GM18502 (cell line): ENCODE results near the gene JAKMIP1.

ENCODE experiments used
- ATAC-seq: cut with Tn5 transposase; IDR thresholded peaks from one replicate; pipeline ENCODE4 v1.9.1; 2021; ENCODE audit warnings: mild to moderate bottlenecking; ENCODE audit not compliant: unreplicated experiment, poor library complexity

The JAKMIP1 gene

DNA sequence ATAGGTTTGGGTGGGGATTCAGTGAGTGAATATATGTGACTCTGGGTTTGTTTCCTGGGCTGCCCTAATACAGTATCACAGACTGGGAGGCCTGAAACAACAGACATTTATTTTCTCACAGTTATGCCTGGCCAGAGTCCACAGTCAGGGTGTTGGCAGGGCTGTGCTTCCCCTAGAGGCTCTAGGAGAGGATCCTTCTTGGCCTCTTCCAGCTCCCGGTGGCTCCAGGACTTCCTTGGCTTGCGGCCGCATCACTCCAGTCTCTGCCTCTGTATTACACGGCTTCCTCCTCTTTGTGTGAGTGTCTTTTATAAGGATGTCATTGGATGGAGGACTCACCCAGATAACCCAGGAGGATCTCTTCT lies 5.2 kb upstream of the JAKMIP1 start:
- ATAC-seq: no peak

DNA sequence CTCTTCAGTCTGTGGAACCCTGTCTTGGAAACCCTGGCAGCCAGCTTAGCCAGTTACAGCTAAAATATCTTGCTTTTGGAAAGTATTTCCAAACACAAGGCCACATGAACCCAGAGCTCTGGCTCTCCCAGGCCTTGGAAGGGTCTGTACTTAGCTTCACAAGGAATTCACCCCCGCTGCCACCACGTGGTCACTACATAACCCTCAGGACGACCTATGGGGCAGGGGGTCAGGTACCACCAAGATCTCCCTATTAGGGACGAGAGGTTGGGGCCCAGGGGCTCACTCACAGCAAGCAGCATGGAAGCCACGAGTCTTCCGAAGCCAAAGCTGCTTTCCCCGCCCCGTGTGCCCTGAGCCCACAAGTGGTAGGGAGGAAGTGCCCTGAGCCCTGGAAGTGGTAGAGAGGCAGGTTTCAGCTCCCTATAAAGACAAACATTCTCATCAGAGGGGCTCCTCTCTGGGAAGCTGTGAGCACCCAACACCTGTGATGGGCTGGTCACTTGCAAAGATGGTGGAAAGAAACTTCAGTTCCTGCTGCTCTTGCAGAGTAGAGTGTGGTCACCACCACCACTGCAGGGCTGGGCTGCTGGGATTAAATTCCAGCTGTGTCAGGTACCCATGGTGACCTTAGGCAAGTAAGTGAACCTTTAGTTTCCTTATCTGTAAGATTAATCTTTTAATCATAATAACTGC lies 4.7 kb upstream of the JAKMIP1 start:
- ATAC-seq: no peak

DNA sequence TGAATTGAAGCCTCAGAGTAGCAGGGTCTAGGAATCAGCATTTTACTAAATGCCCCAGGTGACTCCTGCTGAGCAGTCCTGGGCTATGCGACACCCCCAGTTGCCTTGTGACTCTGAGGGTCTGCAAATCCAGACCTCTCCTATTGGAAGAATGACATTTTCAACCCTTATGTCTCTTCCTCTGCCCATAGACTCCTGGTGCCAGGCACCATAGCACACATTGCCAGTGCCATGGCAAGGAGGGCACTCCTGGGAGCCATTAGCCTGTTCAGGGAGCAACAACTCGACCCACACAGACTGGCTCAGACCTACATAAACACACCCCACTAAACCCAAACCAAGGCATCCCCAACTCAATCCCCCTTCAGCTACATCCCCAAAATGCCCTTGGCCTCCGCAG lies 3.7 kb upstream of the JAKMIP1 start:
- no peak for ATAC-seq

DNA sequence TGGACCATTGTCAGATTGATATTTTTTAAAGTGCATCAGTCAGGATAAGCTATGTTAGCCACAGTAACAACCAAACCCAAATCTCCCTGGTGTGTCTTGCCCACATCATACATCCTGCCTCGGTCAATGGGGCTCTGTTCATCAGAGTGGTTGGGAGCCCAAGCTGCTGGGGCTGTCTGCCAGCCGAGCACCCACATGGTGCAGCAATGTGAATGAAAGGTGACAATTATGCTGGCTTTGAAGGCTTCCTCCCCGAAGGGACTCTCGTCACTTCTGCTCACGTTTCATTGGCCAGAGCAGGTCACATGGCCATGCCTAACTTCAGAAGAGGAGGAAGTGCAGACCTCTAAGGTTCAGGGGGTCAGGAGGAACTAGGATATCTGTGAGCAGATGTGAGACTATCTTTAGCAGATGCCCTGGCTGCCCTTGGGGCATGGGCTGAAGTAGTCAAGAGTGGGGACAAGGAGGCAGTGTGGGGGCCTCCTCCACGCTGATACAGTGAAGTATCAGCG lies 1.3 kb upstream of the JAKMIP1 start:
- no peak for ATAC-seq

DNA sequence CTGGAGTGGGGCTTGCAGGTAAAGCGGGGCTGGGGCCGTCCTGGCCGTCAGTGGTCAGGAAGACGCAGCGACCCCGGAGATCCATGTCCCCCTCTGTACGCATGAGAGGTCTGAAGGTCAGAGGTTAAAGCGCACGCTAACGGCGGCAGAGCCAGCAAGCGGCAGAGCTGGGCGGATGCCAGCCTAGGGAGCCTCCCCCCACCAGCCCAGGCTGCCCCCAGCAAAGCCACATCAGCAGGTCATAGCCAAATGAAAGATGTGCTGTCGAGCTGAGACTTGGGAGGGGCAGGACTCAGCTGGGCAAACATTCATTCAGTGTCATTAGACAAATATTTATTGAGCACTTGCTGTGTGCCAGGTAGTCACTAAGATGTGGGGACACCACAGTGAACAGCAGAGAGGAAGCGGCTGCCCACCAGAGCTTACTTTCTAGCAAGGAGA lies 593 bp upstream of the JAKMIP1 start:
- no peak for ATAC-seq

DNA sequence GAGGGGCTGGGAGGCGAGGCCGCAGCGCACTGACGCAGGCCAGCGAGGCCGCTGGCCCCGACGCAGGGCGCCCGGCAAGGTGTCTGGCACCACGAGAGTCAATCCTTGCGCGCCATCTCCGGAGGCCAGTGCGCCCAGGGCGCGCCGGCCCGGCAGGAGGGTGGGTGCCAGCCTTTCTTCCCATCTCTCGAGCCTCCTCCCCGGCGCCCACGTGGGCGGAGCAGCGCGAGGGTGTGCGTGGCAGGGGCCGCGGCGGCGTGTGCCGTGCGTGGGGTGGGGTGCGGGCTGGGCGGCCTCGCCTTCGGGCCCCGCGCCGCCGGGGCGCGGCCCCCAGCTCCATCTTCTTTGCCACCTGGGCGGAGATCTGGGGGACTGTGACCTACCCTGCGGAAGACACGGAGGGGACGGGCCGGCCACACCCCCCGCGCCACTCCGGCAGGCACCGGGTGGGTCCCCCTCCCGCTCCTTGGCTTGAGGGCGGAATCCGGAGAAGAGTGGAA lies 877 bp downstream of the JAKMIP1 start:
- ATAC-seq: no peak

DNA sequence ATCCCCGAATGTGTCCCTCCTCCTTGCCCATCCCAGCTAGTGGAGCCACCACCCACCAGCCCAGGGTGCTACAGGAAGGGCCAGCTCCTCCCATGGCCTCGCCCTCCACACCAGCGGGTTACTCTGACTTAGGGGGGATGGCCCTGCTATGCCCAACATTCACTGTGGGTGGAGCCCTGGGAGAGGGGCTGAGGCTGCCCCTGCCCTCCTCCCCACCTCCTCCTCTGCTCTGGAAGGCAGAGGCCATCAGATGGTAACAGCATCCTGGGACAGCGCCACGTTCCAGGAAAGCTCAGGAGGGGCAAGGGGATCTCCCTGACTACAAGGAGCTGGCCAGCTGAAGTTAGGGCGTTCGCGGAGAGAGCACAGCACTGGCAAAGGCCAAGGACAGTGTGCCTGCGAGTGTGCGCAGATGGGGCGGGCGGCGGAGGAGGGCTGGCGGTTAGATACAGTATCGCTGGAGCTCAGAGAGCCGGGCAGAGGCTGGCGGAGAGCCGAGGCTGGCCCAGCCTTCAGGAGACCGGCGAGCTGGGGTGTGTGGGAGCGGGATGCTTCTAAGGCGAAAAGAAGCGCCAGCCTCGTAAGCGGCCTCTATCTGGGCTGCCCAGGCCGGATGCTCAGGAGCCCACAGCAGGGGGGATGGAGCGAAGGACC lies 1.5 kb downstream of the JAKMIP1 start:
- no peak for ATAC-seq

DNA sequence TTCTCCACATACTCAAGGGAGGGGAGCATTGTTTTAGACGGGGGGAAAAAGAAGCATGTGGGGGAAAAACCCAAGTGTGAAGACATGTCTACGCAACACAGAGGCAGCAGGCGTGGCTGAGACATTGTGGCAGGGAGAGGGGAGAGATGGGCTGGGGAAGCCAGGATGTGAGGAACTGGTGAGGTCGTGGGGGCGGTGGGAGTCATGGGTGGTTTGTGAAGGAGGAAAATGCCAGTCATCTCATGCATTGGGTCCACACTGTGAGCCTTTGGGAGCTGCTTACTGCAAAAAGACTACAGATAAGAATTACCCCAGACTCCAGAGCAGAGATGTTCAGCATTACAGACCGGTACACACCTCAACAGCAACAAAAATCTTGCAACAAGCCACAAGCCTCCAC lies 2.1 kb downstream of the JAKMIP1 start:
- ATAC-seq: no peak

DNA sequence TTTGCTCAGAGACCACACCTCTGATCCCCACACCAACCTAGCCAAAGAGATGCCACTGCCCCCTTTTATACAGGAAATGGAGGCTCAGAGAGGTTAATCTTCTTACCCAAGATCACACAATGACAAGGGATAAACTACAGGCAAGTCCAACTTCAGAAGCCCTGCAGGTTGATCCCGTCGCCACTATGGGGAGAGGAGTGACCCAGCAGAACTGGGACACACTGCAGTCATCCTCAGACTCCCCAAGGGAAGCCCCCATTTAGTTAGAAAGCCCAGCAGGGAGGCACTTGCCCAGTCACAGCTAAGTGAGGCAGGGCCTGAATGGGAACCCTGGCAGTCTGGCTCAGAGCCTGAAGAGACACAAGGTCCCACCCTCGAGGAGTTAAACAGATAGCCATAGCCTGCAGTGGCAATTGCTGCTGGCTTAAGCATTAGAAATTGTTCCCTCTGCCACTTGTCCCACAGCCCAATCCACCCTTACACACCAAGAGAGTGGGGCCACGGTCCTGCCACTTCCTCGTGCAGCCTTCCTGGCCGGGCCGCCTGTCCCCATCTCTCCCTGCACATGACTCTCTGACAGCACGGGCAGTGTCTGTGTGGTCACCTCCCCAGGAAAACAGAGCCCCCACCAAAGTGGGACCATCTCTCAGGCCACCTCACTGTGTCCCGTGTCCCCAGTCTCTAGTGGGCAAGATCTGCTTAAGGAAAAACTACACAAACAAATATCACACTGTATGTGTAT lies 2.7 kb downstream of the JAKMIP1 start:
- no peak for ATAC-seq

DNA sequence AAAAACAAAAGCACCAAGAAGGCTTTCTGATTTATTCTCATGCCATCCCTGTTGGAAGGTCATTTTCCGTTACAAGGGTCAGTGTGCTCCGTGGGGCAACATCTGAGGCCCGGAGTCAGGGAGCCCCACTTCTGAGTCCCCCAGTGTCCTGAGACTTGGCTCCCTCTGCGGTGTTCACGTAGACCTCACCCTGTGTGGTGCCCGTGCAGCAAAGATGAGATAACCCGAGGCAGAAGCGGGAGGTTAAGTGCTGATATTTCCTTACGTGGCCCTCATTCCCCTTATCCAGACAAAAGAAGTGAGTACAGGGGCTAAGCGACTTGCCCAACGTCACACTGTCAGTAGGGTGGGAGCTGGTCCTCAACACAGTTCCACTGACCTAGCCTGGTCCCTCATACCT lies 3.5 kb downstream of the JAKMIP1 start:
- ATAC-seq: no peak

DNA sequence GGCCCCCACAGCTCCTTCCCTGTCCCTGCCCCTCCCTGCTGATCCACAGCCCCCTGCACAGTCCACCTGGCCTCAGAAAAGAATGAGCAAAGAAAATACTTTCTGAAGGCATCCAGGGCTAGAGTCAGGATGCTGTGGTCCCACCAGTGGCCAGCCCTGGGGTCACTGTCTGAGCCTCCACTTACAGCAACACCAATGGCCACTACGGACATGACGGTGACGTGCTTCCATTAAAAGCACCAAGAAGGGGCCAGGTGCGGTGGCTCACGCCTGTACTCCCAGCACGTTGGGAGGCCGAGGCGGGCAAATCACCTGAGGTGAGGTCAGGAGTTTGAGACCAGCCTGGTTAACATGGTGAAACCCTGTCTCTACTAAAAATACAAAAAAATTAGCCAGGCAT lies 4.0 kb downstream of the JAKMIP1 start:
- ATAC-seq: no peak

DNA sequence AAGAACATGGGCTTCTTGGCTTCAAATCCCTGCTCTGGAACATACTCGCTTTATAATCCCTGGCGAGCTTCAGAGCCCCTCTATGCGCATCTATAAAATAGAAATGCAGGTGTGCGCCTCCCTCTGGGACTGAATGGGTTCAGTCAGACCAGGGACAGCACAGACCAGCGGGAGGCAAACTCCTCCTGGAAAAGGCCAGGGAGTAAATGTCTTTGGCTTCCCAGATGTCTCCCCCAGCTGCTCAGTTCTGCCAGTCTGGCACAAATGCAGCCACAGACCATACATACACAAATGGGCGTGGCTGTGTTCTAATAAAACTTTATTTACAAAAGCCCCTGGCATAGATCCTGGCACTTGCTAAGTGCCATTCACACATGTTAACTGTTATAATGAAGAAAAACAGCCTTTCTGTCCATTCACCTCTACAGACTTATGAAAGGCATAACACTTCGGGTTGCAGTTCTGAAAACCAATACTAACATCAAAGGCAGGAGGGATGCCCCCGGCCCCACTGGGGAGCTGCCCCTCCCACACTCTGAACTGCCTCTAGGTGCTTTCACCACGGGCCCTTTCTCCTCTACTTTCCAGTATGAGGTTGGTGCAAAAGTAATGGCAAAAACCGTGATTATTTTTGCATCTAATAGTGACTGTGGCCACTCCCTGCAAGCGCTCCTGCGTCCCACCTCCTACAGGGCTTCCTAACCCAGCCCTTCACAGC lies 4.6 kb downstream of the JAKMIP1 start:
- ATAC-seq: no peak

DNA sequence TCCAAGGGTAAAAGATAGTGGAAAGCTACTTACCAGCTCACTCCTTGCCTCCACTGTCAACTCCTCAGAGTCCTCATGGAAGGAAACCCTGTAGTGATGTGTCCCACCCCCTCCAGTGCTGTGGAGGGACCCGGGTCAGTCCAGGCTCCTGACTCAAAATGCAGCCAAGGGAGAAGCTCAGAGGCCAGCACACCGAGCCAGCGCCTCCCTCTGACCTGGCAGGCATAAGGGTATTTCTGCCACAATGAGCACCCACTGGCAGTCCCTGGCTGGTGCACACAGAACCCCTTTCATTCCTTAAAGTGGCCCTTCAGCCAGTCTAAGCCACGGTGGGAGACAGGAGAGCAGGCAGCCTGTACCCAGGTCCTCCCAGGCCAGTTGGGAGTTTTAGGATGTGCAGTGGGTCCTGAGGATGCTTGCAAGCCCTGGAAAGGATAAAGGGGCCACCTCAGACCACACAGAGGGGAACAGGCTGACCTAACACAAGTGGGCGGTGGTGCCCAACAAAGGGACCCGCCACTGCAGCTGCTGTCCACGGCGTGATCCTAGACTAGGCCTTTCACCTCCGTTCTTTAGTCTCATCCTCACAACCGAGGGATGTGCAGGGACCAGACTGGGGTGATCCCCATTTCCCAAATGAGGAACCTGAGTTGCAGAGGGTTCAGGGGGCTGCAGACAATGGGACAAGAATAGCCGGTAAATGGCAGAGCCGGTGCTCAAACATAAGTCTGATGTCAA lies 5.7 kb downstream of the JAKMIP1 start:
- no peak for ATAC-seq

DNA sequence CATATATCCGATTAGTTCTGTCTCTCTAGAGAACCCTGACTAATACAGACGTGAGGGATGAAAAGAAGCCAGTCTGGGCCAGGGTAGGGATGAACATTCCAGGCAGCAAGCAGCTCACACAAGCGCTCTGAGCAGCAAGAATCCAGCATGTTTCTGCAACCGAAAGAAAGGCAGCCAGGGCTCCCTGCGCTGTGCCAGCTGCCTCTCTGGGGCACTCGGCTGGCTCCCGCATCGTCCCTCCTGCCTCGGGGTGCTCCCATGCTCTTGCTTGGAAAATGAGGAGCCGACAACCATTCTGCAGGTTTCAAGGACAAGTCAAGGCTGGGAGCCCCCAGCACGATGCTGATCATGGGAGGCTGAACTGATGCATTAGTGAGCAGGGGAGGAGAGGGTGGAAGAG lies 7.0 kb downstream of the JAKMIP1 start:
- no peak for ATAC-seq

DNA sequence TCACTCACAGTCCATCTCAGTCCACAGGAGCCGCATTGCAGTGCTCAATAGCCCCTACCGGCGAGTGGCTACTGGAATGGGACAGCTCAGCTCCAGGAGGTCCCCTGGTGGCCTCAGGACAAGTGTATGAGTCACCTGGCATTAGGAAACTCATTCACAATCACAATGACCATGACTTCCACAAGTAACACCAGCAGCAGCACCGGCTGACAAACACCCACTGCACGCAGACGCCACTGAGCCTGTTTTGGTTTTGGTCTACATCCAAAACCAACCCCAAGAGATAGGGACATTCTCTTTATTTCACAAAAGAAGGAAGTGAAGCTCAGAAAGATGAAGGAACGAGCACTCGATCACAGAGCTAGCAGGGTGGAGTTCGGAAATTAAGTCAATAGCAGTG lies 8.1 kb downstream of the JAKMIP1 start:
- ATAC-seq: no peak

DNA sequence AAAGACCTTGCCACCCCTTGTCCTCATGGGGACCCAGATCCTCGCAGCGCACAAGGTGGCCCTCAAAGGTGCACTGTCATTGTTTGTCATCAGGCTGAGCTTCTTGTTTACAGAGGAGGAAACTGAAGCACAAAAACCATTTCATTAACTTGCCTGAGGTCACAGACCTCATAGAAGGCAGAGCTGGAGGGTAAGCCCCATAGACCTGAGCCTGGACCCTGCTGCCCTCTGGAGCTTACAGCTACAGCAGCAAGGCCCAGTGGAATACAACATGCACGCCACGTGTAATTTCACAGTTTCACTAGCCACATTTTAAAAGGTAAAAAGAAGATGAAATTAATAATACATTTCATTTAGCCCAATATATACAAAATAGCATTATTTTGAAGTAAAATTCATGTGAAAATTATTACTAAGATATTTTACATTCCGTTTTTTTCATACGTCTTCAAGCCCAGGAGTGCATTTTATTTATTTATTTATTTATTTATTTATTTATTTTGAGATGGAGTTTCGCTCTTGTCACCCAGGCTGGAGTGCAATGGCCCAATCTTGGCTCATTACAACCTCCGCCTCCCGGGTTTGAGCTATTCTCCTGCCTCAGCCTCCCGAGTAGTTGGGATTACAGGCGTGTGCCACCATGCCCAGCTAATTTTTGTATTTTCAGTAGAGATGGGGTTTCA lies 8.8 kb downstream of the JAKMIP1 start:
- no peak for ATAC-seq

DNA sequence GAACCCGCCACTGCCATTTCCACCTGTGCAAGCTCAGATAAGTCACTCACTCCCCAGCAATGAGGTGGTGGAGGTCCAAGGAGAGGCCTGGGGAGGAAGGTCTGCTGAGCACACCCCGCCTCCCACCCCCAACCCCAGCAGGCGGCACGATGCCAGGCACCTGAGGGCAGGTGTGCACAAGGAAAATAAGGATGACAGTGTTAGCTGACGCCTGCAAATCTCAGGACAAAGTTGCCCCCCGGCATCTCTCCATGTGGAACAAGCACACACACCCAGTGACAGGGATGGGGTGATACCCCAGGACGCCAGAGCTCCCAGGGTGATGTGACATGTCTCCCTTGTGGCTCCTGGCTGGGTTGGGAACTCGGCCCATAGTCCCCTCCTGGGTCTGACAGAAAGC lies 9.9 kb downstream of the JAKMIP1 start:
- ATAC-seq: no peak

DNA sequence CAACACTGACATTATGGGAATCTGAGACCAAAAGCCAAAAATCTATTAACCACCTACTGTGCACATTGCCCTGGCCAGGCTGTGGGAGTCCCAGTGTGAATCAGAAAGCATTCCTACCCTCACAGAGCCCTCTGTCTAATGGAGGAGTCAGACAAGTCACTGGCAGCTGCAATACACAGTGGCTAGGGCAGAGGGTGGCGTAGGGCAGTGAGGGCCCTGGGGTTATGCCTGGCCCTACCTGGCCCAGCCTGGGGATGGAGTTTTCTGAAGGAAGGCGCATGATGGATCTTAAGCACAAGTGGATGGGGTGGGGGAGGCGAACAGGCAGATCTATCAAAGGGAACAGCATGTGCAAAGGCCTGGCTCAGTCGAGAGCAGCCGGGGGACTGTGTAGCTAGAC lies 10.8 kb downstream of the JAKMIP1 start:
- ATAC-seq: no peak

DNA sequence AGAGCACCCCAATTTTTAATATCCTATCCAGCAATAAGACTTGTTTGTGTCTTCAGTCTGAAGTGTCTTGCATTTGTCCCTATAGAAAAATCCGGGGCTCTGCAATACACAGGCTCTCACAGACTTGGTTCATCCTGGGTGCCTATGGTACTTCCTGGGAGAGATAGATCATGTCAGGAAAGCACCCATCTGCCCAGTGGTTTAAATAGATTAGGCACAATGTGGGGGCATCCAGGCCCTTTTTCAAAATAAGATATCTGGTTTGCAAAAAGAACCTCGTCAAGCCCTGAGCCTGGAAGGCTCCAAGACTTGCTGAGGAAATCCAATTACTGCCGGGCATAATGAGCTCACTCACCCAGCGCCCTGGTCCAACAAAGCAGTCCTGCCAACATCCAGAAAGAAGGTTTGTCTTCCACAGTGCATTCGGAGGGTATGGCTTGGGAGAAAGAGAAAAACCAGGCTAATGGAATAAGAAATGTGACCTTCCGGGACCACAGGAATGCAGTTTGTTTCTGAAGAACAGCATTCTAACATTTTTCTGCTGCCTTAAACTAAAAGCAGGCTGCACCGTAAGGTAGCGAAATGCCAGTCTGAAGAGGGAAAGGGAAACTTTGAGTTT lies 11.6 kb downstream of the JAKMIP1 start:
- no peak for ATAC-seq
